K562 (cell line): ENCODE results near the gene RETREG2. TPM values are rescaled to one million over a fixed set of nuclear protein-coding genes. Genes with fewer than 3 reads are reported as not detected.

Experiments
- ATAC-seq: fragments of 200-7000 bp; cut with Tn5 transposase; 3 replicates; pipeline ENCODE4 v1.9.1; 2020; ENCODE audit warnings: moderate library complexity
- BruUV-seq: library from RNA; stranded (reverse); fragments of 400-500 nt; replicated peaks from 2 replicates; lab custom pipeline; 2021; lab: Mats Ljungman, UMichigan
- CTCF ChIA-PET: fragments of 300-600 bp; formaldehyde crosslinking; extraction: SDS; loops from one replicate; lab custom pipeline; 2021; ENCODE audit warnings: low intra/inter-chr PET ratio; lab: Yijun Ruan, JAX
- POLR2A ChIA-PET: fragments of 300-600, 350-650 bp; sonication (Branson Sonifier 250); formaldehyde crosslinking; extraction: SDS; loops from one replicate; lab custom pipeline; 2021; ENCODE audit warnings: antibody characterized with exemption, inconsistent platforms; lab: Yijun Ruan, JAX
- DNase-seq, 4 experiments: peaks; one replicate each; pipeline versions ENCODE4 v3.0.0 to v3.0.0-alpha.2; 2011 to 2018; ENCODE audit warnings: low spot score in 3 of 4, mixed read lengths in 3 of 4; ENCODE audit errors: extremely low read depth in 1 of 4
- FAIRE-seq: peaks from 2 replicates; lab custom pipeline; 2011; peaks lifted over from hg19 to GRCh38; lab: Jason Lieb, UNC
- H2AFZ ChIP-seq: 2 replicates; pipeline ENCODE4 v1.6.0; 2011; ENCODE audit warnings: low read depth, low read length, control low read depth, inconsistent platforms
- H3K27ac ChIP-seq: fragments of 200-600 bp; 3 replicates; pipeline ENCODE4 v1.8.0; 2011; ENCODE audit warnings: low read depth, mild to moderate bottlenecking, control low read depth, inconsistent platforms, low read length, moderate library complexity, mixed read lengths; ENCODE audit errors: extremely low read depth
- H3K27me3 ChIP-seq, 2 experiments: fragments of 300-600 bp in 1 of 2; 2 replicates in 1 of 2; 3 replicates in 1 of 2; pipeline versions ENCODE4 v1.6.0 to v1.8.0; 2011; ENCODE audit warnings: inconsistent platforms in 2 of 2, low read length in 2 of 2, mild to moderate bottlenecking in 1 of 2, mixed read lengths in 1 of 2, moderate library complexity in 1 of 2; ENCODE audit not compliant: control insufficient read depth in 2 of 2, insufficient read depth in 2 of 2
- H3K36me3 ChIP-seq: fragments of 300-600 bp; 3 replicates; pipeline ENCODE4 v1.8.0; 2011; ENCODE audit warnings: mild to moderate bottlenecking, low read length, inconsistent platforms; ENCODE audit not compliant: control insufficient read depth, insufficient read depth
- H3K4me1 ChIP-seq, 2 experiments: fragments of 200-600 bp in 1 of 2; replicated peaks in 1 of 2; 2 replicates in 1 of 2; 3 replicates in 1 of 2; pipeline versions ENCODE4 v1.5.1 to v1.8.0; 2011; ENCODE audit warnings: inconsistent platforms in 2 of 2, low read length in 2 of 2, mild to moderate bottlenecking in 1 of 2, mixed read lengths in 1 of 2, moderate library complexity in 1 of 2; ENCODE audit not compliant: control insufficient read depth in 2 of 2, insufficient read depth in 2 of 2
- H3K4me2 ChIP-seq: 2 replicates; pipeline ENCODE4 v1.6.1; 2011; ENCODE audit warnings: low read length, control low read depth, inconsistent platforms, mixed read lengths; ENCODE audit not compliant: insufficient read depth
- H3K4me3 ChIP-seq: fragments of 200-600 bp; sonication (generic), shearing (Covaris generic); 2 replicates; pipeline ENCODE4 v1.5.1; 2016; ENCODE audit warnings: control low read depth, inconsistent platforms
- H3K79me2 ChIP-seq: fragments of 200-600 bp; 3 replicates; pipeline ENCODE4 v1.8.0; 2011; ENCODE audit warnings: low read length, inconsistent platforms; ENCODE audit not compliant: control insufficient read depth, insufficient read depth
- H3K9ac ChIP-seq, 2 experiments: 2 replicates each; pipeline versions ENCODE4 v1.6.0 to v1.6.1; 2011; ENCODE audit warnings: low read depth in 2 of 2, low read length in 2 of 2, control low read depth in 1 of 2, inconsistent platforms in 1 of 2, mild to moderate bottlenecking in 1 of 2, mixed read lengths in 1 of 2; ENCODE audit not compliant: insufficient read depth in 1 of 2
- H3K9me1 ChIP-seq: one replicate; pipeline ENCODE4 v1.6.0; 2011; ENCODE audit warnings: inconsistent platforms, mild to moderate bottlenecking, low read length, moderate library complexity; ENCODE audit not compliant: control insufficient read depth, insufficient read depth
- H3K9me3 ChIP-seq: replicated peaks from 2 replicates; pipeline ENCODE4 v1.5.1; 2011; ENCODE audit warnings: low read depth, low read length, inconsistent platforms; ENCODE audit not compliant: control insufficient read depth, insufficient read depth
- H4K20me1 ChIP-seq: replicated peaks from 2 replicates; pipeline ENCODE4 v1.6.1; 2011; ENCODE audit warnings: low read length, inconsistent platforms, mixed read lengths; ENCODE audit not compliant: control insufficient read depth, insufficient read depth
- ATF7 ChIP-seq: fragments of 450-650 bp; IDR thresholded peaks from 2 replicates; pipeline ENCODE4 v1.7.1; 2014; ENCODE audit warnings: mild to moderate bottlenecking, moderate library complexity
- GATAD2B ChIP-seq: fragments of 450-650 bp; IDR thresholded peaks from 2 replicates; pipeline ENCODE4 v1.6.1; 2017; ENCODE audit warnings: mild to moderate bottlenecking, borderline replicate concordance
- HMGXB4 ChIP-seq: sonication (generic); formaldehyde crosslinking; IDR thresholded peaks from 2 replicates; pipeline ENCODE4 v1.8.1; 2023; ENCODE audit warnings: mild to moderate bottlenecking, missing genetic modification reagents
- NONO ChIP-seq, 2 experiments: fragments of 200-400 bp in 1 of 2; fragments of 450-650 bp in 1 of 2; formaldehyde crosslinking in 1 of 2; IDR thresholded peaks; 2 replicates each; pipeline ENCODE4 v1.6.1; 2017; ENCODE audit warnings: low read depth in 2 of 2, mild to moderate bottlenecking in 2 of 2, moderate library complexity in 2 of 2, low read length in 1 of 2
- POLR3A ChIP-seq: IDR thresholded peaks from 2 replicates; pipeline ENCODE4 v1.6.1; 2011; ENCODE audit warnings: borderline replicate concordance, mild to moderate bottlenecking, moderate library complexity; ENCODE audit not compliant: insufficient read length, insufficient read depth; ENCODE audit errors: extremely low read depth
- PURB ChIP-seq: sonication (generic); formaldehyde crosslinking; IDR thresholded peaks from 2 replicates; pipeline ENCODE4 v1.9.0; 2021; ENCODE audit warnings: low read depth, mild to moderate bottlenecking, missing genetic modification reagents
- SETDB1 ChIP-seq: IDR thresholded peaks from one replicate; pipeline ENCODE4 v1.6.1; 2012; ENCODE audit warnings: low read length, control low read depth, inconsistent platforms
- SMARCC2 ChIP-seq: fragments of 450-650 bp; IDR thresholded peaks from 2 replicates; pipeline ENCODE4 v1.6.1; 2017; ENCODE audit warnings: antibody characterized with exemption, moderate library complexity, mild to moderate bottlenecking, low read depth
- SUPT5H ChIP-seq: fragments of 450-650 bp; IDR thresholded peaks from 2 replicates; pipeline ENCODE4 v1.6.1; 2016
- TCF15 ChIP-seq: fragments of 250-450 bp; sonication (Bioruptor Pico); IDR thresholded peaks from 2 replicates; pipeline ENCODE4 v1.8.0; 2022; ENCODE audit warnings: moderate library complexity, mild to moderate bottlenecking, inconsistent platforms
- ZBTB9 ChIP-seq: fragments of 450-650 bp; formaldehyde crosslinking; IDR thresholded peaks from 2 replicates; pipeline ENCODE4 v1.4.0; 2020; ENCODE audit warnings: mild to moderate bottlenecking, moderate library complexity
- ZKSCAN1 ChIP-seq: fragments of 150-350 bp; IDR thresholded peaks from 2 replicates; pipeline ENCODE4 v1.6.1; 2016; ENCODE audit warnings: low read depth, low read length
- ZNF197 ChIP-seq: fragments of 200-800 bp; sonication (Bioruptor generic); IDR thresholded peaks from 2 replicates; pipeline ENCODE4 v1.6.1; 2016; ENCODE audit warnings: low read depth, missing genetic modification characterization, missing compliant biosample characterization
- ZNF253 ChIP-seq: fragments of 250-450 bp; sonication (Bioruptor Pico); conservative IDR thresholded peaks from 2 replicates; pipeline ENCODE4 v1.6.1; 2021; ENCODE audit warnings: mild to moderate bottlenecking
- ZNF511 ChIP-seq: sonication (generic); formaldehyde crosslinking; IDR thresholded peaks from 2 replicates; pipeline ENCODE4 v1.8.0; 2022; ENCODE audit warnings: mild to moderate bottlenecking, missing genetic modification reagents
- WGBS: fragments of 100-300 bp; shearing (Covaris generic); methylation state at CpG from one replicate; pipeline ENCODE4 v1.1.6; 2016; ENCODE audit warnings: low coverage, mixed read lengths; ENCODE audit not compliant: insufficient coverage; ENCODE audit errors: missing lambda C conversion rate; 5-methylcytosine and 5-hydroxymethylcytosine counted together
- in situ Hi-C: fragments of 300-500 bp; cut with MboI; formaldehyde crosslinking; loops from 4 replicates; pipeline ENCODE4 v1.15.0; 2018; ENCODE audit warnings: inconsistent platforms, mixed read lengths
- intact Hi-C: fragments of 100-400 bp; cut with micrococcal nuclease; formaldehyde crosslinking; loops from 2 replicates; pipeline ENCODE4 v1.14.2; 2022
- polyA plus RNA-seq, 8 experiments: library from polyadenylated mRNA; depleted of rRNA in 4 of 8; stranded (reverse) in 5 of 8; unstranded in 3 of 8; fragments of >200 nt; fragmentation: Nextera tagmentation in 2 of 8; fragmentation: Illumina TruSeq in 1 of 8; extraction: Ambion mirVana in 2 of 8; extraction: Trizol in 1 of 8; gene quantifications; 2 replicates each; pipeline versions ENCODE4 v1.2.1 to v1.2.3, GENCODE V29; 2011 to 2014; ENCODE audit warnings: inconsistent platforms in 1 of 8, missing spikeins in 1 of 8
- total RNA-seq, 7 experiments: library from RNA; depleted of rRNA in 6 of 7; stranded (reverse); fragments of >200 nt in 6 of 7; fragmentation: Illumina TruSeq in 2 of 7; extraction: Trizol in 2 of 7; gene quantifications; 2 replicates each; pipeline versions ENCODE4 v1.2.1 to v1.2.3, GENCODE V29; 2011 to 2021; ENCODE audit warnings: low replicate concordance in 1 of 7

The RETREG2 gene
- total and polyA plus RNA-seq, 9 of the 15 experiments (the other 6 are each of a cell fraction or from before 2014, with no cell fraction given), result 4.9 to 40.1 (median 19.2) TPM

- Histone ChIP-seq H3K4me3 (no peak overlapping the region), H3K9ac (peak overlapping the region in 1 of 2 experiments; percentile 71; a peak in 2 of 4 replicates), H3K27me3 (no peaks in the 10 kb centered on the region), H3K9me3 (no peaks in the 10 kb centered on the region), H4K20me1 (no peaks in the 10 kb centered on the region), H3K79me2 (peaks cover 20% of the 10 kb centered on the region), H3K36me3 (peaks cover 29% of the 10 kb centered on the region; the same call in 2 of the 3 replicates), H3K4me2 (no peak overlapping the region), H3K9me1 (no peaks in the 10 kb centered on the region), H3K27ac (no peak overlapping the region), H3K4me1 (peaks cover 8 to 16% of the 10 kb centered on the region in 2 experiments; a peak in 4 of 5 replicates), H2AFZ (no peak overlapping the region)
- FAIRE-seq (no peak), ATAC-seq (no peak), DNase-seq (no peak)
- no TSS peak for BruUV-seq
- POLR2A ChIA-PET, result no interaction called here
- no peak for TF ChIP-seq TCF15 (CRISPR knock-in tag)
- no peak for TF ChIP-seq POLR3A
- no peak for TF ChIP-seq ATF7
- no peak for TF ChIP-seq SMARCC2
- TF ChIP-seq NONO (IDR thresholded peaks at IDR 0.05; ENCODE audit: low read depth in 2 of 2, low read length in 1 of 2), result no peak
- TF ChIP-seq SETDB1, result no peak
- no peak for TF ChIP-seq ZKSCAN1
- no peak for TF ChIP-seq ZNF197
- no peak for TF ChIP-seq SUPT5H
- TF ChIP-seq ZNF511 (CRISPR knock-in tag), result no peak
- TF ChIP-seq PURB, result no peak
- TF ChIP-seq HMGXB4 (CRISPR knock-in tag), result no peak
- no peak for TF ChIP-seq ZBTB9 (CRISPR knock-in tag)
- no peak for TF ChIP-seq GATAD2B
- TF ChIP-seq ZNF253 (CRISPR knock-in tag), result no peak
- in situ Hi-C loops, result loop anchor here (5.0 kb wide), 2 partner anchors 34 to 119 kb away; partner anchors contain the start of gene ZFAND2B
- CTCF ChIA-PET, result no interaction called here
- 100% methylated on average over 2 of the region's 6 CpGs for WGBS
- intact Hi-C loops, result no loop called here
Measured at GRCh38 chr2:219173176-219173575, 4.9 kb upstream of the RETREG2 start.
